Lung (tissue), 12 donors: ENCODE results near the gene GPD2. TPM values are rescaled to one million over a fixed set of nuclear protein-coding genes. Genes with fewer than 3 reads are reported as not detected.

Source experiments
- ATAC-seq: fragments of 200-7000 bp; cut with Tn5 transposase; one replicate; pipeline ENCODE4 v1.9.1; 2020; ENCODE audit warnings: moderate number of reproducible peaks; ENCODE audit not compliant: insufficient read depth, low FRiP score
- DNase-seq, 3 donors: peaks; one replicate each; pipeline ENCODE4 v3.0.0-alpha.2; 2013 to 2017
- H3K27ac ChIP-seq, 2 donors: one replicate each; pipeline ENCODE4 v1.5.1; 2013; ENCODE audit warnings: mild to moderate bottlenecking in 2 of 2, moderate library complexity in 2 of 2, control low read depth in 1 of 2, inconsistent platforms in 1 of 2, low read depth in 1 of 2, low read length in 1 of 2
- H3K27me3 ChIP-seq, 3 donors: one replicate each; pipeline ENCODE4 v1.5.1; 2013; ENCODE audit warnings: low read length in 2 of 3; ENCODE audit not compliant: control insufficient read depth in 3 of 3, insufficient read depth in 3 of 3
- H3K36me3 ChIP-seq, 4 donors: one replicate each; pipeline ENCODE4 v1.5.1; 2013; ENCODE audit warnings: low read length in 4 of 4, mild to moderate bottlenecking in 1 of 4, moderate library complexity in 1 of 4; ENCODE audit not compliant: control insufficient read depth in 4 of 4, insufficient read depth in 4 of 4
- H3K4me1 ChIP-seq, 5 donors: one replicate each; pipeline ENCODE4 v1.5.1; 2013; ENCODE audit warnings: low read length in 5 of 5, mild to moderate bottlenecking in 2 of 5, moderate library complexity in 1 of 5; ENCODE audit not compliant: control insufficient read depth in 5 of 5, insufficient read depth in 5 of 5
- H3K4me3 ChIP-seq: one replicate; pipeline ENCODE4 v1.5.1; 2013; ENCODE audit warnings: mild to moderate bottlenecking, control low read depth, moderate library complexity
- H3K9ac ChIP-seq, 2 donors: one replicate each; pipeline ENCODE4 v1.5.1; 2013; ENCODE audit warnings: low read length in 2 of 2, control low read depth in 1 of 2; ENCODE audit not compliant: insufficient read depth in 1 of 2
- H3K9me3 ChIP-seq, 4 donors: one replicate each; pipeline ENCODE4 v1.5.1; 2013; ENCODE audit warnings: low read length in 3 of 4, mild to moderate bottlenecking in 1 of 4, moderate library complexity in 1 of 4; ENCODE audit not compliant: control insufficient read depth in 4 of 4, insufficient read depth in 3 of 4
- WGBS, 2 donors: extraction: QIAGEN DNeasy Blood & Tissue Kit; methylation state at CpG; one replicate each; pipeline ENCODE4 v1.1.7; 2013; 5-methylcytosine and 5-hydroxymethylcytosine counted together
- polyA plus RNA-seq, 2 donors: library from polyadenylated mRNA; stranded (reverse); fragments of 200-250 nt; gene quantifications; one replicate each; pipeline ENCODE4 v1.2.1, GENCODE V29; 2013
- total RNA-seq, 2 donors: library from RNA; depleted of rRNA in 1 of 2; stranded (reverse); fragments of >200 nt in 1 of 2; gene quantifications; one replicate each; pipeline ENCODE4 v1.2.1, GENCODE V29; 2014 to 2021
- TF ChIP-seq, protein P1 (sequence below): IDR thresholded peaks from 2 replicates; pipeline ENCODE4 v1.5.1; 2012; ENCODE audit warnings: mild to moderate bottlenecking; ENCODE audit errors: control extremely low read depth, extremely low read depth
- donor health status: control.
- donor health status: control.
- donor health status: Bipolar disorder and iron deficiency.
- donor health status: healthy.
- donor health status: DM: yes; HTN: yes; CAD: no.

Gene GPD2
- total and polyA plus RNA-seq, 4 donors = 8.1 to 50.4 (median 28.9) TPM

DNA sequence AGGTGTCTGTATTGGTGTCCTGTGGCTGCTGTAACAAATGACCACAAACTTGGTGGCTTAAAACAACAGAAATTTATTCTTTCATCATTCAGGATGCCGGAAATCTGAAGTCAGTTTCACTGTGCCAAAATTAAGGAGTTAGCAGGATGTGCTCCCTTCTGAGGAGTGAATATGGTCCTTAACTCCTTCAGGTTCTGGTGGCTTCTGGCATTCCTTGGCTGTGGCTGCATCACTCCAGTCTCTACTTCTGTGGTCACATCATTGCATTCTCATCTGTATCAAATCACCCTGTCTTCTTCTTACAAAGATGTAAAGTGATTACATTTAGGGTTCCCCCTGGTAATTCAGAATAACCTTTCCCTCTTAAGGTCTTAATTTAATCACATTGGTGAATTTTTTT lies 12.6 kb downstream of the GPD2 start:
- H3K9ac ChIP-seq = no peak overlapping the region
- H3K4me1 ChIP-seq = peaks cover 0 to 8% (median 0%) of the 10 kb centered on the region in 5 donors
- TF ChIP-seq, protein P1, sequence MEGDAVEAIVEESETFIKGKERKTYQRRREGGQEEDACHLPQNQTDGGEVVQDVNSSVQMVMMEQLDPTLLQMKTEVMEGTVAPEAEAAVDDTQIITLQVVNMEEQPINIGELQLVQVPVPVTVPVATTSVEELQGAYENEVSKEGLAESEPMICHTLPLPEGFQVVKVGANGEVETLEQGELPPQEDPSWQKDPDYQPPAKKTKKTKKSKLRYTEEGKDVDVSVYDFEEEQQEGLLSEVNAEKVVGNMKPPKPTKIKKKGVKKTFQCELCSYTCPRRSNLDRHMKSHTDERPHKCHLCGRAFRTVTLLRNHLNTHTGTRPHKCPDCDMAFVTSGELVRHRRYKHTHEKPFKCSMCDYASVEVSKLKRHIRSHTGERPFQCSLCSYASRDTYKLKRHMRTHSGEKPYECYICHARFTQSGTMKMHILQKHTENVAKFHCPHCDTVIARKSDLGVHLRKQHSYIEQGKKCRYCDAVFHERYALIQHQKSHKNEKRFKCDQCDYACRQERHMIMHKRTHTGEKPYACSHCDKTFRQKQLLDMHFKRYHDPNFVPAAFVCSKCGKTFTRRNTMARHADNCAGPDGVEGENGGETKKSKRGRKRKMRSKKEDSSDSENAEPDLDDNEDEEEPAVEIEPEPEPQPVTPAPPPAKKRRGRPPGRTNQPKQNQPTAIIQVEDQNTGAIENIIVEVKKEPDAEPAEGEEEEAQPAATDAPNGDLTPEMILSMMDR = no peak
- no peaks in the 10 kb centered on the region for H3K27me3 ChIP-seq
- H3K36me3 ChIP-seq = no peaks in the 10 kb centered on the region
- H3K4me3 ChIP-seq = no peak overlapping the region
- DNase-seq = no peak
- no peaks in the 10 kb centered on the region for H3K9me3 ChIP-seq
- H3K27ac ChIP-seq = no peak overlapping the region
- no peak for ATAC-seq
- 54 to 57% methylated on average over 1 of the region's 1 CpG for WGBS, 2 donors

DNA sequence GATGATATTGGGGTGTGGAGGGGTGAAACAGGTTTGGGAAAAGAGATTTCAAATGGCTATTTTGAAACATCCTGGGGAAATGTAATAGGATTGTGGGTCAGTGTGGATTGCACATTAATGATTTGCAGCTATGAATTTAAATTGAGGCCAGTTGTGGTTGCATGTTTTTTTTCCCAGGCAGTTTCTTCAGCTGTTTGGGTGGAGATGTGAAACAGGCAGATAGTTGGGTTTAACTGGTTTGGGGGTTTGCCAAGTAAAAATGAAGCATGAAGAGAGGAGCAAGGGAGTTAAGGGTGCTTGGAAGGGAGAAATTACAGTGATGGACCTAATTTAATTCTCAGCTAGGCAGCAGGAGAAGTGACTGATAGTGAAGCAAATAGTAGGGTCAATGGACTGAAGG lies 16.8 kb downstream of the GPD2 start:
- TF ChIP-seq, protein P1 = no peak
- Histone ChIP-seq H3K27ac (no peak overlapping the region), H3K36me3 (no peaks in the 10 kb centered on the region), H3K9ac (no peak overlapping the region), H3K4me3 (no peak overlapping the region), H3K4me1 (peaks cover 0 to 14% (median 0%) of the 10 kb centered on the region in 5 donors), H3K27me3 (no peaks in the 10 kb centered on the region), H3K9me3 (no peaks in the 10 kb centered on the region)
- ATAC-seq (no peak), DNase-seq (no peak)

DNA sequence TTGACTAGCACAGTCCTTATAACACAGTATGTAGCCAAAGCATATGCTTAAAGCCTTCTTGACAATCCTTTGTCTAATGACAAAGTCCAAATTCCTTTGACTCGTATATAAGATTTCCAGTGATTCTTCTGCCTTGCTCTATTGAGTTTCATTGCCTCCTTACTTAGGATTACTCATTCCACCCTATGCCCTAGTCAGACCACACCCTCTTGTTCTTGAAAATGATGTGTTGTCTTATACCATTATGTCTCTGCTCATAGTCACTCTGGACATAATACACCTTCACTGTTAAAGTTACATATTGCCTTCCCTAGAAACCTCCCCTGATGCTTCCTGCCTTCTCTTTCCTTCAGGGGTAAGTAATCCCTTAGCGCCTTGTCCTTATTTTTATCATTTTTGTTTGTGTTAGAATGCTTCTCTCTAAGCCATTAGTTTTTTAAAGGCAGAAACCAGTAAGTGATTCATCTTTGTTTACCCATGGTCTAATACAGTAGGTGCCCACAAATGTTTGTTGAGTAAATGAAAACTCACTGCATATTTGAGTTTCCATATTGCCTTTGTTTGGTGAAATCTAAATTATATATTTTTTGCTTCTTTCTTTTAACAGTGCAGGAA lies 19.3 kb downstream of the GPD2 start:
- TF ChIP-seq, protein P1 = no peak
- 91 to 93% methylated on average over 2 of the region's 2 CpGs for WGBS, 2 donors
- Histone ChIP-seq H3K27ac (no peak overlapping the region), H3K9me3 (no peaks in the 10 kb centered on the region), H3K27me3 (no peaks in the 10 kb centered on the region), H3K36me3 (no peaks in the 10 kb centered on the region), H3K4me3 (no peak overlapping the region), H3K4me1 (peaks cover 0 to 15% (median 0%) of the 10 kb centered on the region in 5 donors), H3K9ac (no peak overlapping the region)
- DNase-seq (no peak), ATAC-seq (no peak)

DNA sequence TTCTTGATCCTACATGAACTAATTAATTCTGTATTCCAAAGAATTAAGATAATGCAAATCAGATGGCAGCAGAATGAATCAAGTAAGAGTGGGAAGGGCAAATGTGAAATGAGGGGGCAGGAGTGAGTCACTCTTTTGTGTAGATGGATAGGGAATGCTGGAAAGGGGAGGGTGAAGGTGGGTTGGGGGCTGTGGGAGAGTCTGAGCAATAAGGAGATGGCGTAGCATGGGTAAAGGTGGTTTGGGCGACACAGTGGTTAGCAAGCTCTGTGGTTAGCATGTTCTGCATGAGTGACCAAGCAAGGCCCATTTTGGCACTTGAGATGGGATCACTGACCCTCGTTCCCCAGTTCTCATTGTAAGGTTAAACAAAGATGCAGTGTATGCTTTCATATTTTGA lies 20.4 kb downstream of the GPD2 start:
- no peak overlapping the region for H3K4me3 ChIP-seq
- DNase-seq (no peak), ATAC-seq (no peak)
- TF ChIP-seq, protein P1 = no peak
- no peaks in the 10 kb centered on the region for H3K36me3 ChIP-seq
- 90 to 94% methylated on average over 3 of the region's 3 CpGs for WGBS, 2 donors
- peaks cover 0 to 15% (median 0%) of the 10 kb centered on the region in 5 donors for H3K4me1 ChIP-seq
- no peaks in the 10 kb centered on the region for H3K9me3 ChIP-seq
- H3K9ac ChIP-seq = no peak overlapping the region
- no peak overlapping the region for H3K27ac ChIP-seq
- no peaks in the 10 kb centered on the region for H3K27me3 ChIP-seq
